Fibroblast of mammary gland (primary cell): ENCODE data around the gene SLC44A1.

Source experiments
- DNase-seq: peaks from one replicate; pipeline ENCODE4 v3.0.0-alpha.2; 2010; ENCODE audit warnings: low read depth
- H3K4me3 ChIP-seq: 2 replicates; pipeline ENCODE4 v1.5.1; 2011; ENCODE audit warnings: low read depth, mild to moderate bottlenecking, low read length, moderate library complexity; ENCODE audit not compliant: control insufficient read depth
- TF ChIP-seq, protein P1 (sequence below): conservative IDR thresholded peaks from 2 replicates; pipeline ENCODE4 v1.5.1; 2011; ENCODE audit warnings: low read depth, low read length, inconsistent platforms; ENCODE audit not compliant: control insufficient read depth, insufficient read depth

SLC44A1 gene

DNA sequence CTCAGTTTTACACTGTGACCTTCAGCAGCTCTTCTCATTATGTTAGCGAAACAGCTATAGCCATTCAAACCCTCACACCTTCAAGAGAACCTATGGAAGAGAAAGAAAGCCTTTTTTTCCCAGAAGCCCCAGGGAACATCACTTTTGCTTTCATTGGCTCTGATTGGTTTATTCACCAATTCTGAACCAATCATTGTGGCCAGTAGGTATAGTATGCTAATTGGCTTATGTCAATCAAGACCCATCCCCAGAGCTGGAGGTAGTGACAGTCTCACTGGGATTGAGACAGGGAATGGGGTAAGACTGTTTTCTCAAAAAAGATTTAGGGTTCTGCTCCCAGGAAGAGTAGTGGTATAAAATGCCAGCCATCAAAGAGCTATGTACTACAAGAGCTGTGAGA, 129.3 kb downstream of the SLC44A1 start:
- H3K4me3 ChIP-seq, result no peak overlapping the region
- no peak for DNase-seq
- TF ChIP-seq, protein P1, sequence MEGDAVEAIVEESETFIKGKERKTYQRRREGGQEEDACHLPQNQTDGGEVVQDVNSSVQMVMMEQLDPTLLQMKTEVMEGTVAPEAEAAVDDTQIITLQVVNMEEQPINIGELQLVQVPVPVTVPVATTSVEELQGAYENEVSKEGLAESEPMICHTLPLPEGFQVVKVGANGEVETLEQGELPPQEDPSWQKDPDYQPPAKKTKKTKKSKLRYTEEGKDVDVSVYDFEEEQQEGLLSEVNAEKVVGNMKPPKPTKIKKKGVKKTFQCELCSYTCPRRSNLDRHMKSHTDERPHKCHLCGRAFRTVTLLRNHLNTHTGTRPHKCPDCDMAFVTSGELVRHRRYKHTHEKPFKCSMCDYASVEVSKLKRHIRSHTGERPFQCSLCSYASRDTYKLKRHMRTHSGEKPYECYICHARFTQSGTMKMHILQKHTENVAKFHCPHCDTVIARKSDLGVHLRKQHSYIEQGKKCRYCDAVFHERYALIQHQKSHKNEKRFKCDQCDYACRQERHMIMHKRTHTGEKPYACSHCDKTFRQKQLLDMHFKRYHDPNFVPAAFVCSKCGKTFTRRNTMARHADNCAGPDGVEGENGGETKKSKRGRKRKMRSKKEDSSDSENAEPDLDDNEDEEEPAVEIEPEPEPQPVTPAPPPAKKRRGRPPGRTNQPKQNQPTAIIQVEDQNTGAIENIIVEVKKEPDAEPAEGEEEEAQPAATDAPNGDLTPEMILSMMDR, result no peak

DNA sequence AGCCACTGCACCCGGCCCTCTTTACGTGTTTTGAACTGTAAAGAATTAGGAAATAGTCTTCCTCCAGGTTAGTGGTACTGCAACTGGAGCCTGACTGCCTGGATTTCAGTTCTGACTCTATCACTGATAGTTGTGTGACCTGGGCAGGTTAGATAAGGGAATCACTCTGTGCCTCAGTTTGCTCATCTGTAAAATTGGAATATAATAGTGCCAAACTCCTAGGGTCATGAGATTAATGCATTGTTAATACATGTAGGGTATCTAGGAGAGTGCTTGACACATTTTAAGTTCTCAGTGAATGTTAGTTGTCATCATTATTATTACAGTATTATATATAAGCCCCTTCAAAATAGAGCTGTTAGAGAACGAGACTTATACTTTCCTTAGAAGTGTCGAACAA, 130.9 kb downstream of the SLC44A1 start:
- no peak for DNase-seq
- no peak overlapping the region for H3K4me3 ChIP-seq
- TF ChIP-seq, protein P1, result no peak

DNA sequence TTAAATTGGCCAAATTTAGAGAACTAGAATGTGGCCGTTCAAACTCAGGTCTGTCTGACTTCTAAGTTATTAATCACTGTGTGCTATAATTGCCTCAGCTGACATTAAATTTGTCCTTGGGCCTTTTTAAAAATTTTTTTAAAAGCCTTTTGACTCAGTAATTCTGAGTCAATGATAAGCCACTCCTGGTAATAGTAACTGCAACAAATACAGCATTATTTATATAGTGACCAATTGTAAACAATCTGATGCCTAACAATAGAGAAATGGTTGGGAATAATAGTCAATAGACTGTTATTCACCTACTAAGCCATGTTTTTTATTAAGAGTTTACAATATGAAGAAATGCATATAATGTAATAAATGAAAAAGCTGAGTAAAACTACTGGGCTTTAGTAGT, 132.4 kb downstream of the SLC44A1 start:
- TF ChIP-seq, protein P1, result no peak

DNA sequence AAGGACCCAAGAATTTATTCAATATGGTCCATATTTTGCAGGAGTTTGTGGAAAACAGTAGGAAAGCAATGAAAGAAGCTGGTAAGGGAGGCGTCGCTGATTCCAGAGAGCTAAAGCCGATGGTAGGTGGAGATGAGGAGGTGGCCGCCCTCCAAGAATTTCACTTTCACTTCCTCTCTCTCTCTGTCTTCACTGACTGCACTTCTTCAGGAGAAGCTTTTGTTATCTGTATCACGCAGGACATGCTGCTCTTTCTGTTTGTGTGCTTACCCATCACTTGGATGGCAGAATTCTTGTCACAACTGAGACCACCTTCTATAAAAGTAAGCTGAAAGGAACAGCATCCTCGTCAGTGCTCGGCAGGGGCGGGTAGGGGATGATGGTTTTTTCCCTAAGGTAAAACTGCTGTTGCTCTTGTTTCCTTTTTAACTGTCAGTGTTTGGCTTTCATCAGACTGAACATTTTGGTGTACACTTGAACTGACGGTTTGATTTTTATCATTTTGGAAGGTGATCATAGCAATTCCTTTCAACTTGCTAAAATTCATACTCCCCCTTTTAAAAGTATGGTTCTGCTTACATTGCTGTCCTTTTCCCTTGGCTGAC, 141.0 kb downstream of the SLC44A1 start:
- DNase-seq, result peak; percentile 63
- TF ChIP-seq, protein P1, result no peak
- peak overlapping the region; percentile 43 for H3K4me3 ChIP-seq

More for the DNA sequence above, 132.4 kb downstream of the SLC44A1 start:
- no peak overlapping the region for H3K4me3 ChIP-seq
- no peak for DNase-seq

DNA sequence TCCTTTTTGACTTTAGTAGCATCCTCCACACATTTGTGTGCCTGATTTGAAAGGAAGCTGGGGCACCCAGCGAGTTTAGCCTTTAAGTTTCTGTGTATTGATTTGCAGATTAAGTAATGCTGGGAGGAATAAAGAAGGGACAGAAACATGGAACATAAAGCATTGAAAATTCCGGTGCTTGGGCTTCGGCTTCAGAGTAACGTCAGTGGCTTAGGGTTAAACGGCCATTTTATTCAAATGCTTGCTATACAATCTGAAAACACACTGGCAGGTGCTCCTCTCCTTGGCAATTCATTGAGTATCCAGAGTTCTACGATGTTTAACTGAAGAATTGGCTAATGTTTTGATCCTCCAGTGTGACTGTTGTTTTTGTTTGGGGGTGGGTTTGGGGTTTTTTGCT, 145.3 kb downstream of the SLC44A1 start:
- H3K4me3 ChIP-seq, result no peak overlapping the region
- DNase-seq, result no peak
- TF ChIP-seq, protein P1, result no peak

DNA sequence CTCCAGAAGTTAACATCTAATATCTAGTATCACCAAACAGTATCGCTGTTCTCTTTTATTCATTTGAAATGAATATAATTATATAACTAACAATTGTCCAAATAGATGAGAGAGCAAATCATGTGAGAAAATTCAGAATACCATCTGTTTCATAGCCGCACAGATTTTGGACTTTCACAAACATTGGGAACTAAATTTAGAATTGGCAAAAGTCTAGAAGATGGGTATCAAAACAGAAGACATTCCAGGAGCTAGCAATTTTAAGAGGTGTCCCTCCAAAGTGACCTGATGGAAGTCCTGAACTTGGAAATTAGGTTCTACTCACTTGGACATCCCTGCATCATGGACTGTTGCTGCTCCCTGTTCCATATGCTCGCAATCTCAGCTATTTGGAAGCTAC, 146.4 kb downstream of the SLC44A1 start:
- TF ChIP-seq, protein P1, result no peak
- no peak for DNase-seq
- H3K4me3 ChIP-seq, result no peak overlapping the region

DNA sequence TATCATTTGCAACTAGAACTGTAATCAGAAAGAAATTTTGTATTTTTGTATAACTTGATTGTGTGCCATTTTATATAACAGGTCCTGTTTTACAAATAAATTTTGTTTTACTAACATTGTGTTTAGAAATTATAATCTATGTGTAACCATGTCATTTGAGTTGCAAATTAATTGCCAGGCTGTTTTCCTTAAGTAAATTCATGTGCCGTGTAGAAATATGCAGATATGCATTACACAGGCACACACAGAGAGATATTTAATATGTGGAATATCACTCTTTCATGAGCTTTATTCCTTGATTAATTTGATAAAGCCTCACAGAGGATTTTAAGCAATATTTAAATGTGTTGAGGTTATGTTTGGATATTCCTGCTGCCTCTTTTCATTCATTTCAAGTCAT, 146.8 kb downstream of the SLC44A1 start:
- no peak overlapping the region for H3K4me3 ChIP-seq
- DNase-seq, result no peak
- TF ChIP-seq, protein P1, result no peak
